Measurements from ENCODE around the gene N4BP2.

The N4BP2 gene

GRCh38 chr4:40194602-40195161 lies 138.0 kb downstream of the N4BP2 start:
- DNase-seq, result peak; percentile 53

DNA sequence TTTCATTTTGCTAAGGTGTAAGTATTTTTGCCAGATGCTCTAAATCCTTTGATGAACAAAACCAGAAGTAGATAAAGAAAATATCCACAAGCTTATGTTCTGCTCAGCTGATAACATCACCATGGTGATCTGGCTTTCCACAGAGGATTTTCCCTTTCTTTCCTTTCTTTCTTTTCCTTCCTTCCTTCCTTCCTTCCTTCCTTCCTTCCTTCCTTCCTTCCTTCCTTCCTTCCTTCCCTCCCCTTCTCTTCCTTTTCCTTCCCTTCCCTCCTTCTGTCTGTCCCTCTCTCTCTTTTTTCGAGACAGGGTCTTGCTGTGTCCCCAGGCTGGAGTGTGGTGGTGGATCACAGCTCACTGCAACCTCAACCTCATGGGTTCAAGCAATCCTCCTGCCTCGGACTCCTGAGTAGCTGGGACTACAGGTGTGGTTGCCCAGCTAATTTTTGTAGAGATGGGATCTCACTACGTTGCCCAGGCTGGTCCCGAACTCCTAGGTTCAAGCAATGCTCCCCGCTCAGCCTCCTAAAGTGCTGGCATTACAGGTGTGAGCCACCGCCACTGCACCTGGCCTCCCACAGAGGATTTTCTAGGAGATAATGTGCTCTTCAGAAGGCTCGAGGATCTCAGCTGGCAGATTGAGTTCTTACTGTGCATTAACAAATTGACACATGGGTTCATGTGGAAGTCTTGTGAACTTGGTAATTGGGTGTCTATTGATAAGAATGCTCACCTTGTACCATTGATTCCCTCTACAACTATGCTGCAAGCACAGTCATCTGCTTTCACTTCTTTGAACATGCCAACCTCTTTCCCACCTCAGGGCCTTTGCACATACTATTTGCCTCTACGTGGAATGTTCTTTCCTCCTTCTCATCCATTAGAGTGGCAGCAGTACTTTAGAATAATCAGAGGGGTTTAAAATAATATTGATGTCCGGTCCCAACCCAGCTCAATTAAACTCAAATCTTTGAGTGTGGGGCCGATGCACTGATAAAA lies 138.8 kb downstream of the N4BP2 start:
- no peak for DNase-seq

GRCh38 chr4:40196272-40196671 lies 139.6 kb downstream of the N4BP2 start:
- peak; percentile 52 for DNase-seq

- DNase-seq, result peak; percentile 18
These were observed 140.2 kb downstream of the N4BP2 start, which contains the start of gene RHOH for GRCh38 chr4:40196724-40197281. RHOH (plus strand) TSS chr4:40197031; CDS start chr4:40243387, 46,356 bp downstream.

DNA sequence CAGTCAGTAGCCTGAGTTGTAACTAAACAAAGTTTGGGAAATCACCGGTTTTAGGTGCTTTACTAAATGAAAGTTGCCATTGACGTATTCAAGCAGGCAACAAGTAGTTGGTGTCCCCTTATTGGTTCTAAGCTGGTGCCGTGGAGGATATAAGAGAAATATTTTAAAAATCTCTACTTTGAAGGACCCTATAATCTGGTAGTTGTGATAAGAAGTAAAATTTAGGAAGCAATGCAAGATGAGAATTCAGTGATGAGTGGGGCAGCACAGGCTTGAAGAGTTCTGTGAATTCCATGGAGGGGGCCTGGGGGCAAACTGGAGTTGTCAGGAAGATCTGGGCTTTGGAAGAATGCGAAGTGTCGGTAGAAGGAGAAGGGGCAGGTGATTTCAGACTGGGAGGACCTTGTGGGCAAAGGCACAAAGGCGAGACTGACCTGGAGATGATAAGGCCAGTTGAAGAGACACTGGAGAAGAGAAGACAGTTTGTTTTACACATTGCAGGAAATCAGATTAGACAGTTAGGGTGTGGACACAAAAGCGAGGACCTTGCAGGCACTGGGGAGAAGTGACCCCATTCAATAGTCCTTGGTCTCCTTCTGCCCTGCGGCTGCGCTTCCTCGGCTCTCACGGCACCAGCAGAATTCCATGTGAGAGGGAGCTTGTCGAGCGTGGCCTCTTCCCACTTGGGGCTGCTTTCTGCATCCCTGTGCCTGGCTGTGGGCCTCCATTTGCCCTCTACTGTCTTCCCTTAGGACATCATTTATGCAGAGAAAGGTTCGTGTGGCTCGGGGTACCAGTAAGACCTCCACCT lies 141.4 kb downstream of the N4BP2 start:
- no peak for DNase-seq

- DNase-seq, result no peak
These were observed 142.6 kb downstream of the N4BP2 start for GRCh38 chr4:40199179-40199670.

DNA sequence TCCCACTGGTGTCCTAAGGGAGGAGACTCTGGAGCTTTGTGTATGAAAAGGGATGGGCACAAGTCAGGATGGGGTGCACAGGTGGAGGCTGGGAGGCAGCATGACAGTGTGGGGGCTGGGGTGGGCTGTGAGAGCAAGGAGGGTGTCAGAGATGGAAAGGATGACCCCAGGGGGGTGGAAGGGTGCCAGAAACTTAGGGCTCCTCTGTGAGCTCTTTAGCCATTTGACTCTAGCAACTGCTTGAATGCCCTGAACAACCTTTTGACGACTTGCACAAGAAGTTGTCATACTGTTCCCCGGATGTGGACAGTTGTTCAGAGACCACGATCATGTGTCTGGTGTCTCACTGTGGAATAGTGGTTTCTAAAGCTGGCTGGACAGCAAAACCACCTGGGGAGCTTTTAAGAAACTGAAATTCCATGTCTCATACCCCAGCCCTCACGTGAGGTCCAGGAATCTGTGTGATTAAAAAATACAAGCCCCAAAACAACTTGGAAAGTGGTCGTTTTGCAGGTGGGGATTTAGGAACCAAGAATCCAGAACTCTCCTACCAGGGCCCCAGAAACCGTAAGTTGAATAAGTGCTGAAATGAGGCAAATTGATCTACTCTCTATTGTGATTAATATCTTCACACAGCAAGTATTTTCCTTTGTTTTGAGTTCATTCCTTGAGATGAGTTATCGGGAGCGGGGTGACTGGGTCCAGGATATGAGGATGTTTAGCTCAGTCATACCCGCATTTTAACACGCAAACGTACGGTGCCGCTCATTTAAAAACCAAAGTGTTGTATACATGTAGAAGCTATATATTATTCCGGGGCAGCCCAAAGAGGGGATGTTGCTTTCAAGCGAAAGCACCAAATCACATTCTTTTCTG lies 143.6 kb downstream of the N4BP2 start:
- DNase-seq, result peak; percentile 39

DNA sequence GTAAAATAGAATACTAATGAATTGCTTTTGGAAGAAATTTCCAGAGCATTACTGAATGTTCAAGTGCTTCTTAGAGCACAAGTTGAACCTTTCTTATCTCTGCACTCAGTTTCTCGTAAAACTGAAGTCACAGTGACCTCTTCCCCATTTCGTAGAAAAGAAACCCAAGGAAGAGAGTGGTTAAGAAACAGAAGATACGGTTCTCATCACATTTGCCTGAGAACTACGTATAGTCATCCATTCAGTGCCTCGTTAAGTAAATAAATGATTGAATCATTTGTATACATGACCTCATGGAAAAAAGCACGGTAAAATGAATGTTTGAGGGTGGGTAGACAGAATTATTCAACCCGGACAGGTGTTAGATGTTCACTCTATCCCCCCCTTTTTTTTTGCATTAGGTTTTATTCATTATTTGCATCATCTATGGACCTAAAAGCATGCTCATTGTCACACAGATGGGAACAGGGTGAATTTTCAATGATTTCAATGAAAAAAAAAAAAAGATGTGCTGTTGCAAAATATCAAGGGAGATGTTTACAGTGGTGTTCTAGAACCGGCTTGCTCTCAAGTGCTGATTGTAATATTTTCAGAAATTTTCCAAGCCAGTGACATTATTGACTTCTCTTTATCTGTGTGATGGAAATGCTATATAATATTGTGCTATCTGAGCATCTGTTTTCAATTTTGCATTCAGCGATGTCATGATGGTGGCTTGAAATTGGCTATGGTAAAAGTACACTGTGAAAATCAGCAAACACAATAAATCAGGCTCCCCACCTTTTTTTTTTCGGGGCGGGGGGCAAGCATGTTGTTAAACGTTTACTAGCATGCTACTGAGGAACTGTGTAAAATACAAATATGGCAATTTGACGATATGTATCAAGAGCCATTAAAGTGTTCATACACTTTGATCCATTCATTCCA lies 144.5 kb downstream of the N4BP2 start:
- peak; percentile 92 for DNase-seq

DNA sequence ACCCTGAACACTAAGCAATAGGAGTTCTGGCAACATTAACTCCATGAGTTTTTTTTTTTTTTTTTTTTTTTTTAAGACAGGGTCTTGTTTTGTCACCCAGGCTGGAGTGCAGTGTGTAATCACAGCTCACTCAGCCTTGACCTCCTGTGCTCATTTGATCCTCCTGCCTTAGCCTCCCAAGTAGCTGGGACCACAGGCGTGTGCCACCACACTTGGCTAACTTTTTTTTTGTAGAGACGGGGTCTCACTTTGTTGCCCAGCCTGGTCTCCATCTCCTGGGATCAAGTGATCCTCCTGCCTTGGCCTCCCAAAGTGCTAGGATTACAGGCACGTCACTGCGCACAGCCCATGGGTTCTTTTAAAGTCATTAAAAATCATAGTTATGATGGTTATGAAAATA lies 145.2 kb downstream of the N4BP2 start:
- DNase-seq, result peak; percentile 26

DNA sequence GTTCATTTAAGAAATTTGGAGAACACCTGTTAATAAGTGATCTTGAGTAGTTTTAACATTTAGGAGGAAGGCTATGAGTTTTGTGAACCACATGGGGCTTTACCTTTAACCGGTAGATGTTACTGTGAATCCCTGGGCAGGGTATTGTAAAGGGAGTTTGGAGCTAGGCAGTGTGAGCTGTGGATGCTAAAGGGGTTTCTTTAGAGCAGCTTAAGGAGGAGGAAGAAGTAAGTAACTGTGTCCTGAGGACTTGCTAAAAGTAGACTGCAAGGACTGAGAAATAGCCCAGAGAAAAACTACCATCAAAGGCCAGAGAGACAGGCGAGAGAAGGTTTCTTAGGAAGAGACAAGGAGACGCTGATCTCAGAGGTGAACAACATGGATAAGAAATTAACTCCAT lies 145.8 kb downstream of the N4BP2 start:
- DNase-seq, result no peak

DNA sequence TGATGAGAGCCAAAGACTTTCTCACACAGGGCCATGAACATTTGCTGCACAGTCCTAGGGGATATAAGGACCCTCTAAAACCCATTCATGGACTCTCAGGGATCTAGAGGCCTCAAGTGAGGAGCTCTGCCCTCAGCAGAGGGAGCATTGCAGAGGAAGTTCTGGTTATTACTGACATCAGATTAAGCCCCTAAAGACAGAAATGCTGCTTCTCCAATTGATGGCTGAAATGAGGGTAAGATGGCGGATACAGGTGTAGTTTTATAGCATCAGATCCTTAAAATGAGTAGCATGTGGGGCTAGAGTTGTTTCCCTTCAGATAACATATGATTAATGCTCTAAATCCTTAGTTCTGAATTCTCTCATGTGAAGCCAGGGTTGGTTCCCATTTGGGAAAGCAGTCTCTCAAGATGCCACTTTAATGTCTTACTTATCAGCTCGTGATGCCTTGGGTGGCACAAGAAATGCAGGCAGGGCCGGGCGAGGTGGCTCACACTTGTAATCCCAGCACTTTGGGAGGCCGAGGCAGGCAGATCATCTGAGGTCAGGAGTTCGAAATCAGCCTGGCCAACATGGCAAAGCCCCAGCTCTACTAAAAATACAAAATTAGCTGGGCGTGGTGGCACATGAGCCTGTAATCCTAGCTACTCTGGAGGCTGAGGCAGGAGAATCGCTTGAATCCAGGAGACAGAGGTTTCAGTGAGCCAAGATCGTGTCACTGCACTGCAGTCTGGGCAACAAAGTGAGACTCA lies 148.0 kb downstream of the N4BP2 start:
- DNase-seq, result no peak

- DNase-seq, result no peak
These were observed 148.9 kb downstream of the N4BP2 start for GRCh38 chr4:40205259-40206198.

DNA sequence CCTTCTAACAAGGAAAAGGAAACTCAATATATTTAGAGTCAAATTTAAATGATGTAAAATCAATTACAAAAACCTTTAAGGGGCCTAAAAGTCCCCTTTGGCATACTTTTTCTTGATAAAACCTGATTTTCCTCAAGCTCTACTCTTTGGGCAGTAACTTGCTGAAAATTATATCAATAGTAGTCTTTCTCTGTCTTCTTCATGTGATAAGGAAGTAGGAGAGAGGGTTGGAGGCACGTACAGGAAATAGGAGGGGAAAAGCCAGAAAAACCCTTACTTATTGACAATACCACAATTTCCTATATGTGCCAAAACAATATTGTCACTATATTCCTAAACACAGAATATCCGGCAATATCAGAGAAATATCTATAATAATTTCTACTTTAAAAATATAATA lies 149.8 kb downstream of the N4BP2 start:
- no peak for DNase-seq
